Motor neuron (in vitro differentiated cells): Measurements from ENCODE around the gene TMEM100. TPM values are rescaled to one million over a fixed set of nuclear protein-coding genes. Genes with fewer than 3 reads are reported as not detected.
A peak's percentile ranks its signal among the peaks of the same experiment; 100 is the strongest.

ENCODE experiments used
- ATAC-seq, 8 experiments: fragments of 200-7000 bp; cut with Tn5 transposase; replicated peaks in 6 of 8; 2 replicates each; pipeline ENCODE4 v1.8.0; 2021; ENCODE audit warnings: mild to moderate bottlenecking in 8 of 8, moderate library complexity in 8 of 8
- H3K27ac ChIP-seq, 2 donors: fragments of 250-450 bp; sonication (Bioruptor Pico); 2 replicates each; pipeline ENCODE4 v1.9.0; 2021; ENCODE audit warnings: antibody characterized with exemption in 2 of 2, mild to moderate bottlenecking in 2 of 2, moderate library complexity in 1 of 2
- H3K4me1 ChIP-seq, 2 donors: fragments of 250-450 bp; sonication (Bioruptor Pico); replicated peaks in 1 of 2; 2 replicates each; pipeline ENCODE4 v1.6.1; 2021; ENCODE audit warnings: antibody characterized with exemption in 2 of 2, mild to moderate bottlenecking in 2 of 2, moderate library complexity in 1 of 2
- H3K4me3 ChIP-seq, 5 donors: fragments of 250-450 bp; sonication (Bioruptor Pico); 2 replicates each; pipeline ENCODE4 v1.9.0; 2021; ENCODE audit warnings: antibody characterized with exemption in 5 of 5, mild to moderate bottlenecking in 5 of 5, moderate library complexity in 4 of 5
- WGBS, 10 experiments: fragments of 450-650 bp; shearing (Covaris generic); methylation state at CpG; one replicate each; pipeline ENCODE4 v1.0.0; 2022; 5-methylcytosine and 5-hydroxymethylcytosine counted together
- in situ Hi-C, 9 experiments: fragments of 400-800 bp; cut with MboI; loops; one replicate each; pipeline ENCODE4 v1.15.0; 2021; ENCODE audit warnings: low sequenced_read_pairs in 9 of 9, low pct_unique_long_range_greater_than_20kb in 2 of 9; ENCODE audit not compliant: unreplicated experiment in 9 of 9
- total RNA-seq, 8 experiments: library from RNA; unstranded; fragments of 300-600 nt; gene quantifications; 2 replicates each; pipeline versions ENCODE4 v1.2.3 to v1.2.4, GENCODE V29; 2022

Gene TMEM100
- total RNA-seq, 8 experiments from 2014 or later: 0.09 to 40.5 (median 6.1) TPM

- 83 to 100% (median 100%) methylated on average over 1 of the region's 1 CpG; no CpG with 5 or more reads in 2 of the 10 experiments for WGBS, 10 experiments
- no peak overlapping the region for H3K27ac ChIP-seq
- no peak overlapping the region for H3K4me3 ChIP-seq
- no peak for ATAC-seq
- H3K4me1 ChIP-seq: no peaks in the 10 kb centered on the region
- in situ Hi-C loops: loop anchor here in 2 of 9 experiments (25.0 kb wide), 1 partner anchor 220 kb away; no protein-coding TSS in a partner anchor
These were observed 35.0 kb upstream of the TMEM100 start for GRCh38 chr17:55757659-55758058.

DNA sequence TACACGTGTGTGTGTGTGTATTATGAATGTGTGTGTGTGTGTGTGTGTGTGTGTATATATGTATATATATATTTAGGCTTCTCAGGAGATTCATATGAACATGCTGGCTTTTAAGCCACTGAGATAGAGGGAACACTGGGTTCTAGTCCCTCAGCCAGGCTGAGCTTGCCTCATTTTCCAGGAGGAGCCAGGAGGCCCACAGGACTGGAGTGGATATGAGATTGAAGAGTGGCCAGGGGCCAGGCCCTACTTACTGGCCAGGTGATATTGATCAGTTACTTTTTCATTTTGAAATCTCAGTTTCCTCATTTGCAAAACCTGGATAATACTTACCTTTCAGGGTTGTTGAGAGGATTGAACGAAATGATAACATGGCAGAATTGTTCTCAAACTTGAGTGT lies 34.0 kb upstream of the TMEM100 start:
- in situ Hi-C loops: loop anchor here in 2 of 9 experiments (25.0 kb wide), 1 partner anchor 219 kb away; no protein-coding TSS in a partner anchor
- ATAC-seq: no peak
- H3K4me1 ChIP-seq: peaks cover 6 to 8% of the 10 kb centered on the region in 2 donors
- no peak overlapping the region for H3K27ac ChIP-seq
- no peak overlapping the region for H3K4me3 ChIP-seq
- WGBS, 10 experiments: 86 to 100% (median 100%) methylated on average over 1 to 2 of the region's 2 CpGs; no CpG with 5 or more reads in 7 of the 10 experiments

- no peak for ATAC-seq
- H3K27ac ChIP-seq: no peak overlapping the region
- peak overlapping the region; percentile 43 to 68 (median 52) for H3K4me3 ChIP-seq
- peaks cover 6 to 9% of the 10 kb centered on the region in 2 donors for H3K4me1 ChIP-seq
- 14 to 100% (median 54%) methylated on average over 1 to 4 of the region's 4 CpGs; no CpG with 5 or more reads in 5 of the 10 experiments for WGBS, 10 experiments
- in situ Hi-C loops: loop anchor here in 2 of 9 experiments (25.0 kb wide), 1 partner anchor 214 kb away; no protein-coding TSS in a partner anchor
These were observed 29.1 kb upstream of the TMEM100 start for GRCh38 chr17:55751720-55752250.

- H3K27ac ChIP-seq: peak within 1 kb of the TSS in 1 of 2 donors; percentile 81
- WGBS, 10 experiments: 0 to 1% (median 0%) methylated on average over 8 to 20 of the region's 53 CpGs; no CpG with 5 or more reads in 7 of the 10 experiments
- in situ Hi-C loops: loop anchor here in 2 of 9 experiments (25.0 kb wide), 1 partner anchor 214 kb away; no protein-coding TSS in a partner anchor
These were observed 28.3 kb upstream of the TMEM100 start, which contains the start of gene PCTP for GRCh38 chr17:55750750-55751657. PCTP (plus strand) TSS chr17:55751051; CDS start chr17:55751104, 53 bp downstream.

GRCh38 chr17:55749985-55750384 lies 27.3 kb upstream of the TMEM100 start:
- Histone ChIP-seq H3K4me1 (peaks cover 6 to 9% of the 10 kb centered on the region in 2 donors), H3K27ac (no peak overlapping the region), H3K4me3 (no peak overlapping the region)
- in situ Hi-C loops: loop anchor here in 2 of 9 experiments (25.0 kb wide), 1 partner anchor 213 kb away; no protein-coding TSS in a partner anchor
- no peak for ATAC-seq
- 34 to 90% (median 77%) methylated on average over 1 to 4 of the region's 4 CpGs; no CpG with 5 or more reads in 2 of the 10 experiments for WGBS, 10 experiments

More at GRCh38 chr17:55750750-55751657, 28.3 kb upstream of the TMEM100 start, which contains the start of gene PCTP:
- Histone ChIP-seq H3K4me1 (peaks cover 6 to 9% of the 10 kb centered on the region in 2 donors), H3K4me3 (peak within 1 kb of the TSS; percentile 43 to 68 (median 52))
- ATAC-seq: peak; percentile 95 to 97 (median 96)

DNA sequence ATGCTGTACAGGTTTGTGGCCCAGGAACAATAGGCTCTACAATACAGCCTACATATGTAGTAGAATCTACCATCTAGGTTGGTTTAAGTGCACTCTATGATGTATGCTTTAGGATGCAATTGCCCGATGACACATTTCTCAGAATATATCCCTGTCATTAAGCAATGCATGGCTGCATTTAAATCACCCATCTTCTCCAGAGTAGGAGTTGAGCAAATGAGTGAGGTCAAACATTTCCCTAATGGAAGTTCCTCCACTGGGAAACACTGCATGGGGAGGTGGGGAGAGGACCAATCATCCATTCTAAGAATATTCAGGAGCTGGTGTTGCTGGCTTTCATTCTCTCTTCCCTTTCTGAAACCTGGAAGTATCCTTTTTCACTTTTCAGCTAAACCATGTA lies 26.2 kb upstream of the TMEM100 start:
- Histone ChIP-seq H3K27ac (no peak overlapping the region), H3K4me1 (peaks cover 6 to 9% of the 10 kb centered on the region in 2 donors), H3K4me3 (no peak overlapping the region)
- in situ Hi-C loops: no loop called here
- WGBS, 10 experiments: 80 to 100% (median 100%) methylated on average over 1 of the region's 1 CpG; no CpG with 5 or more reads in 4 of the 10 experiments
- ATAC-seq: no peak

DNA sequence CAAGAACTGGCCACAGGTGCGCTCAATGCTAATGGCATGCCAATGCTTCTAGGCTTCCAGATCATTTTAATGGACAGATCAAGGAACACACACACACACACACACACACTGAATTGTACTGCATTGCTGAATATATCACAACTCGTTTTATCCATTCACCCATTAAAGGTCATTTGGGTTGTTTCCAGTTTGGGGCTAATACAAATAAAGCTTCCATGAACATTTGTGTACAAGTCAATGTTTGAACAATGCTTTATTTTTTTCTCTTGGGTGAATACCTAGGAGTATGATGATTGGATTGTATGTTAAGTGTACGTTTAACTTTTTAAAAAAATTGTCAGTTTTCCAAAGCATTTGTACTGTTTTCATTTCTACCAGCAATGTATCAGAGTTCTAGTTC lies 24.5 kb upstream of the TMEM100 start:
- peaks cover 6 to 7% of the 10 kb centered on the region in 2 donors for H3K4me1 ChIP-seq
- H3K4me3 ChIP-seq: no peak overlapping the region
- 0 to 100% (median 52%) methylated on average over 1 to 3 of the region's 3 CpGs; no CpG with 5 or more reads in 2 of the 10 experiments for WGBS, 10 experiments
- H3K27ac ChIP-seq: no peak overlapping the region
- in situ Hi-C loops: no loop called here
- ATAC-seq: no peak

DNA sequence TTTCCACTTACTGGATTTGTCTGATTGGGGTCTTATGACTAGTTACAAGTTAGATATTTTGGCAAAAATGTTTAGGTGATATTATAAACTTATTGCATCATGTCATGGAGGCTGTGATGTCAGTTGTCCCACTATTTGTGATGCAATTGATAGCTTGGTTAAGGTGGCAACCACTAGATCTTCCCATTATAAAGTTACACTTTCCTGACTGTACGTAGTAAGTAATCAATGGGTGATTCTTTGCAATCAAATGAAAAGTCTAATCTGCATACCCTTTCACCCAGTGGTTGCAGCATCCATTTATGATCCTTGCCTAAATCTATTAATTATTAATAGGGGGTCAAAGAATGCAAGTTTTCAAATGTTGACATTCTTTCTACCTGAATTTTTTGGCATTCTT lies 23.8 kb upstream of the TMEM100 start:
- H3K4me3 ChIP-seq: no peak overlapping the region
- H3K27ac ChIP-seq: no peak overlapping the region
- no peak for ATAC-seq
- in situ Hi-C loops: no loop called here
- no peaks in the 10 kb centered on the region for H3K4me1 ChIP-seq
- 56 to 100% (median 86%) methylated on average over 1 of the region's 1 CpG; no CpG with 5 or more reads in 3 of the 10 experiments for WGBS, 10 experiments

DNA sequence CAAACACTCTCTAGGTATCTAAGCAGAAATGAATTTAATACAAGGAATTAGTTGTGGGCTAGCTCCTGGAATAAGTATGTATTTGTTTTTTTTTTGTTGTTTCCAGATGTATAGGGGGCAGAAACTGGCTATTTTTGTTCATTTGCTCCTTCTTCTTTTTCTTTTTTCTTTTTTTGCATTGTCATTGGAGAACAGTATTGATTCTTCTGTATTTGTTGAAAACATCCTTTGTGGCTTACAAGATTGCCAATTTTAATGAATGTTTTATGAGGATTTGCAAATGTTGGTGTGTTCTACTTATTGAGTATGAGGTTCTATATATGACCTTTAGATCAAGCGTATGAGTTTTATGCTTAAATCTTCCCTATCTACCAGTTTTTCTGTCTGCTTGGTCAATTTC lies 22.6 kb upstream of the TMEM100 start:
- Histone ChIP-seq H3K4me3 (no peak overlapping the region), H3K4me1 (no peaks in the 10 kb centered on the region), H3K27ac (no peak overlapping the region)
- ATAC-seq: no peak
- in situ Hi-C loops: no loop called here
- WGBS, 10 experiments: 57 to 100% (median 100%) methylated on average over 1 of the region's 1 CpG; no CpG with 5 or more reads in 1 of the 10 experiments

GRCh38 chr17:55743103-55743679 lies 20.5 kb upstream of the TMEM100 start:
- no peak overlapping the region for H3K27ac ChIP-seq
- in situ Hi-C loops: no loop called here
- no peak overlapping the region for H3K4me3 ChIP-seq
- 20 to 100% (median 61%) methylated on average over 1 to 3 of the region's 3 CpGs; no CpG with 5 or more reads in 4 of the 10 experiments for WGBS, 10 experiments
- H3K4me1 ChIP-seq: no peaks in the 10 kb centered on the region
- peak in 5 of 8 experiments; percentile 32 to 93 (median 82) for ATAC-seq

DNA sequence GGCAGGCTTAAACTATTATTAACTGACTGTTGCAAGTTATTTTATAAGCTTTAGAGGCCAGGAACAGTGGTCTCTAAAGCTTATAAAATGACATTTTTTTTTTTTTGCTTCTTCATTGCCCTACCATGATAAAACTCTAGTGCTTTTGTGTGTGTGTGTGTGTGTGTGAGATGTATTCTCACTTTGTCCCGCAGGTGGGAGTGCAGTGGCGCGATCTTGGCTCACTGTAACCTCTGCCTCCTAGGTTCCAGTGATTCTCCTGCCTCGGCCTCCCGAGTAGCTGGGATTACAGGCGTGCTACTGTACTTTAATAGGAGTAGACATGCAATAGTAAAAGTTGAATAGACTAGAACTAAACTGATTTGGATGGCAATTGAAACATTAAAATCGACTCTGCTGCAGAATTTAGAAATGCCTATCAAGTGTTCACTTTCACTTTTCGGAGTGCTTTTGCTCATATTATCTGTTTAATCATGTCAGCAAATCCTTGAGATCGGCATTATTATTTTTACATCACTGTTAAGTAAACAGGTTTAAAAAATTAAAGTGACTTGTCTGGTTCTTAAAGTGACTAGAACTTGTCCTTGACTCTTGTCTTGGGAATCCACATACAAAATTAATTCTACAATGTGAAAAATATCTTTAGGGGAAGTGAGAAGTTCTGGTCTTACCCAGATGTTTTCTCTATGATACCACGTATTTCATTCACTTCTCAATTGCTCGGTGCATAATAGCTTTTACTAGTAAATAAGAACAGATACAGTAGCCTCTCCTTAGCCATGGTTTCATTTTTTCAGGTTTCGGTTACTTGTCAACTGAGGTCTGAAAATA lies 19.8 kb upstream of the TMEM100 start:
- WGBS, 10 experiments: 62 to 100% (median 80%) methylated on average over 3 to 12 of the region's 12 CpGs
- no peak for ATAC-seq
- Histone ChIP-seq H3K4me1 (no peaks in the 10 kb centered on the region), H3K27ac (no peak overlapping the region), H3K4me3 (no peak overlapping the region)
- in situ Hi-C loops: no loop called here

DNA sequence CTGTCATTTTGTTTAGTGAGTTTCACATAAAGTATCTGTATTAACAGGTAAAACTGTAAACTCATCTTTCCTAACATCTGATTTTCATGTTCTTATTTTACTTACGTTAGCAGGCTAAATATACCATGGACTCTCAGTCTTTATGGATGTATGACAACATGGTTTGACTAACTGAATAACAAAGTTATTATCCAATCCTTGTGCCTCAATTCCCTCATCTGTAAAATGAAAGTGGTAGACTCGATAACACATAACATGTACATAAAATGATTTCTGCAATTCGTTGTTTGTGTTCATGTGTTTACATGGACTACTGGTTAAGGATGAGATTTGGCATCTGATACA lies 18.7 kb upstream of the TMEM100 start:
- H3K4me1 ChIP-seq: no peaks in the 10 kb centered on the region
- no peak for ATAC-seq
- in situ Hi-C loops: no loop called here
- no peak overlapping the region for H3K4me3 ChIP-seq
- H3K27ac ChIP-seq: no peak overlapping the region
- 52 to 94% (median 81%) methylated on average over 1 to 3 of the region's 3 CpGs; no CpG with 5 or more reads in 2 of the 10 experiments for WGBS, 10 experiments
